HT1080 (cell line): ENCODE results near the gene CSPG5. TPM values are rescaled to one million over a fixed set of nuclear protein-coding genes. Genes with fewer than 3 reads are reported as not detected.

ENCODE experiments used
- small RNA-seq: library from RNA; depleted of rRNA; stranded (forward); fragments of <200 nt; gene quantifications from one replicate; pipeline ENCODE3, GENCODE V24; 2014
- total RNA-seq: library from RNA; depleted of rRNA; stranded (reverse); fragments of >200 nt; shearing (Covaris generic); gene quantifications from 2 replicates; pipeline ENCODE4 v1.2.3, GENCODE V29; 2014; rRNA removed

Gene CSPG5
- total RNA-seq, 1 experiment from 2014 or later = 0.93 TPM

Small RNA genes within 50 kb of the gene (small RNA-seq; reads per million reads assigned to genes)
- gene RN7SL870P = not detected

Other genes with a start within 250 kb of the CSPG5 start
- gene PTPN23, start 197.8 kb downstream of the CSPG5 start, total RNA-seq = 10.0 and 16.3 TPM in 2 replicates
- gene SCAP, start 102.9 kb downstream of the CSPG5 start, total RNA-seq = 77.5 and 96.6 TPM in 2 replicates
- gene ELP6, start 65.2 kb downstream of the CSPG5 start, total RNA-seq = 65.0 and 65.8 TPM in 2 replicates
- 45.3 and 53.2 TPM in 2 replicates for gene SMARCC1, start 203.0 kb upstream of the CSPG5 start, total RNA-seq
- gene DHX30, start 224.3 kb upstream of the CSPG5 start, total RNA-seq = 135 and 148 TPM in 2 replicates